ENCODE measurements around the gene WNT9B.

Gene WNT9B

DNA sequence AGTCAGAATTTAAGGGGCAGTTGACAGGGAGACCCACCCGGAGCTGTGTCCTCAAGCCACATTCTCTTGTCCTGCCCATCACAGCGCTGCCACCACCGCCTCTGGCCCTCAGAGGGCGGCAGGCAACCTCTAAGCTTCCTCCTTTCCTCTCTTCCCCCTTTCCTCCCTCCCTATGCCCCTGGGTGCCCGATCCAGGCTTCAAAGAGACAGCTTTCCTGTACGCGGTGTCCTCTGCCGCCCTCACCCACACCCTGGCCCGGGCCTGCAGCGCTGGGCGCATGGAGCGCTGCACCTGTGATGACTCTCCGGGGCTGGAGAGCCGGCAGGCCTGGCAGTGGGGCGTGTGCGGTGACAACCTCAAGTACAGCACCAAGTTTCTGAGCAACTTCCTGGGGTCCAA lies 23.5 kb downstream of the WNT9B start:
- no peak for DNase-seq
- no peak for TF ChIP-seq POLR2A (IDR thresholded peaks at IDR 0.05; ENCODE audit: low read length)
- no peak for TF ChIP-seq GATA1 (IDR thresholded peaks at IDR 0.05; ENCODE audit: low read depth, low read length)

DNA sequence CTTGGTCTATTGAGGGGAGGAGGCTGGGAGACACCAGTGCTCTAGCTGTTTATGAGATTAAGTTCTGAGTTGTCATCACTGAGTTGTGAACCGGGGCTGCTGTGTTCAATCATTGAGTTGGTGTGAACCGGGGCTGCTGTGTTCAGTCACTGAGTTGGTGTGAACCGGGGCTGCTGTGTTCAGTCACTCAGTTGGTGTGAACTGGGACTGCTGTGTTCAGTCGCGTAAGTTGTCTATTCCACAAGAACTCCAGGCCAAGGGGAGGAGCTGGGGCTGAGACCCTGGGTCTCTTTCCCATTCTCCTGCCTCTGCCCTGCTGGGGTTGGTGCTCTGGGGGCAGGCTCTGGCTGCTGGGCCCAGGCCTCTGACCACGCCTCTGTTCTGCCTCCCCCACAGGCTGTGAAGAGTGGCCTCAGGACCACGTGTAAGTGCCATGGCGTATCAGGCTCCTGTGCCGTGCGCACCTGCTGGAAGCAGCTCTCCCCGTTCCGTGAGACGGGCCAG lies 24.5 kb downstream of the WNT9B start:
- no peak for DNase-seq
- no peak for TF ChIP-seq POLR2A (IDR thresholded peaks at IDR 0.05; ENCODE audit: low read length)

DNA sequence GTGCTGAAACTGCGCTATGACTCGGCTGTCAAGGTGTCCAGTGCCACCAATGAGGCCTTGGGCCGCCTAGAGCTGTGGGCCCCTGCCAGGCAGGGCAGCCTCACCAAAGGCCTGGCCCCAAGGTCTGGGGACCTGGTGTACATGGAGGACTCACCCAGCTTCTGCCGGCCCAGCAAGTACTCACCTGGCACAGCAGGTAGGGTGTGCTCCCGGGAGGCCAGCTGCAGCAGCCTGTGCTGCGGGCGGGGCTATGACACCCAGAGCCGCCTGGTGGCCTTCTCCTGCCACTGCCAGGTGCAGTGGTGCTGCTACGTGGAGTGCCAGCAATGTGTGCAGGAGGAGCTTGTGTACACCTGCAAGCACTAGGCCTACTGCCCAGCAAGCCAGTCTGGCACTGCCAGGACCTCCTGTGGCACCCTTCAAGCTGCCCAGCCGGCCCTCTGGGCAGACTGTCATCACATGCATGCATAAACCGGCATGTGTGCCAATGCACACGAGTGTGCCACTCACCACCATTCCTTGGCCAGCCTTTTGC lies 25.0 kb downstream of the WNT9B start:
- DNase-seq: peak in 1 of 2 experiments; percentile 19
- TF ChIP-seq POLR2A (IDR thresholded peaks at IDR 0.05; ENCODE audit: low read length) (no peak), GATA1 (IDR thresholded peaks at IDR 0.05; ENCODE audit: low read depth, low read length) (no peak)

DNA sequence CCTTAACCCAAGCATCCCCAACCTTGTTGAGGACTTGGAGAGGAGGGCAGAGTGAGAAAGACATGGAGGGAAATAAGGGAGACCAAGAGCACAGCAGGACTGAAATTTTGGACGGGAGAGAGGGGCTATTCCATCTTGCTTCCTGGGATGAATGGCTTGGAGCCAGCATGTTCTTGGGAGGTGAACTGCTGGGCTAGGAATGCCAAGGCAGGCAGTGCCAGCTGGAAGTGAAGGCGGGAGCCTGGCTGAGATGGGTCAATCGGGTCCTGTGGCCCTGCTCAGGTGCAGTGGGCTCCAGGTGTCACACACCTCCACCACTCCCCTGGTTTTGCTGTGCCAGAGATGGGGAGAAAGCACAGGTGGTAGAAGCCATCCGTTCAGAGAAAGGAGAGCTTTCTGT lies 25.5 kb downstream of the WNT9B start:
- DNase-seq: no peak
- TF ChIP-seq POLR2A (IDR thresholded peaks at IDR 0.05; ENCODE audit: low read length): no peak
- no peak for TF ChIP-seq GATA1 (IDR thresholded peaks at IDR 0.05; ENCODE audit: low read depth, low read length)

- TF ChIP-seq POLR2A (IDR thresholded peaks at IDR 0.05; ENCODE audit: low read length) (no peak), GATA1 (IDR thresholded peaks at IDR 0.05; ENCODE audit: low read depth, low read length) (no peak)
- no peak for DNase-seq
Observed at GRCh38 chr17:46877466-46877865, 26.1 kb downstream of the WNT9B start.

GRCh38 chr17:46878055-46878454 lies 26.7 kb downstream of the WNT9B start:
- DNase-seq: no peak
- TF ChIP-seq GATA1 (IDR thresholded peaks at IDR 0.05; ENCODE audit: low read depth, low read length) (no peak), POLR2A (IDR thresholded peaks at IDR 0.05; ENCODE audit: low read length) (no peak)

- TF ChIP-seq GATA1 (IDR thresholded peaks at IDR 0.05; ENCODE audit: low read depth, low read length) (no peak), POLR2A (IDR thresholded peaks at IDR 0.05; ENCODE audit: low read length) (no peak)
- no peak for DNase-seq
Observed at GRCh38 chr17:46879101-46879500, 27.7 kb downstream of the WNT9B start.

- TF ChIP-seq GATA1 (IDR thresholded peaks at IDR 0.05; ENCODE audit: low read depth, low read length): no peak
- TF ChIP-seq POLR2A (IDR thresholded peaks at IDR 0.05; ENCODE audit: low read length): no peak
- DNase-seq: no peak
Observed at GRCh38 chr17:46881015-46881414, 29.6 kb downstream of the WNT9B start.

GRCh38 chr17:46882666-46883065 lies 31.3 kb downstream of the WNT9B start:
- no peak for DNase-seq
- TF ChIP-seq GATA1 (IDR thresholded peaks at IDR 0.05; ENCODE audit: low read depth, low read length): no peak
- no peak for TF ChIP-seq POLR2A (IDR thresholded peaks at IDR 0.05; ENCODE audit: low read length)

DNA sequence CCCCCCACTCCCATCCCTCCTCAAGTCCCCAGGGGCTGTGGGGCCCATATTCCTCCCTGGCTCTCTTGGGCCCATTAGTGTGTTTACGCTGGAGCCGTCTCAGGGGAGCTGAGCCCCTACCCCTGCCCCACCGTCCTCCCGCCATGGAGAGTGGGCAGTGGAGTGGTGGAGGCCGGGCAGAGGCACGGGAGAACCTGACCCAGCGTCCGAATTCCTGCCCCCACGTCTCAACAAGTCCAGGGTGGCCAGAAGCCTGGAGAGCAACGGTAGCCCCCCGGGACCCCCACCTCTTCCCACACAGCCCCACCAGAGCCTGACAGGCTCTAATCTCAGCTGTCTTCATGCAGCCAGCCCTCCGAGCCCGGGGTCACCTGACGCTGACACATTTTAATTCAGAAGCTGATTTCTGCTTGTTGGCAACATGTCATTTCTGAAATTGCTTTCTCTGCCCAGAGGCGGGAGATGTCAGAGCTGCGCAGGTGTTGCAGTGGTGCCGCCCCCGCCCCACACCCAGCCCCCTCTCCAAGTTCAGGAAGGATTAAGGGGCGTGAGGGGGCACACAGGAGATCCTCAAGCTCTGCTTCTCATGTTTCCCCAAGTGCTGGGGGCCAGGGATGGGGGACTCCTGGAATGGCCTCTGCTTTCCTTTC lies 32.6 kb downstream of the WNT9B start:
- TF ChIP-seq POLR2A (IDR thresholded peaks at IDR 0.05; ENCODE audit: low read length) (no peak), GATA1 (IDR thresholded peaks at IDR 0.05; ENCODE audit: low read depth, low read length) (no peak)
- no peak for DNase-seq

- no peak for DNase-seq
- TF ChIP-seq POLR2A (IDR thresholded peaks at IDR 0.05; ENCODE audit: low read length): no peak
- no peak for TF ChIP-seq GATA1 (IDR thresholded peaks at IDR 0.05; ENCODE audit: low read depth, low read length)
Observed at GRCh38 chr17:46884552-46884951, 33.2 kb downstream of the WNT9B start.

DNA sequence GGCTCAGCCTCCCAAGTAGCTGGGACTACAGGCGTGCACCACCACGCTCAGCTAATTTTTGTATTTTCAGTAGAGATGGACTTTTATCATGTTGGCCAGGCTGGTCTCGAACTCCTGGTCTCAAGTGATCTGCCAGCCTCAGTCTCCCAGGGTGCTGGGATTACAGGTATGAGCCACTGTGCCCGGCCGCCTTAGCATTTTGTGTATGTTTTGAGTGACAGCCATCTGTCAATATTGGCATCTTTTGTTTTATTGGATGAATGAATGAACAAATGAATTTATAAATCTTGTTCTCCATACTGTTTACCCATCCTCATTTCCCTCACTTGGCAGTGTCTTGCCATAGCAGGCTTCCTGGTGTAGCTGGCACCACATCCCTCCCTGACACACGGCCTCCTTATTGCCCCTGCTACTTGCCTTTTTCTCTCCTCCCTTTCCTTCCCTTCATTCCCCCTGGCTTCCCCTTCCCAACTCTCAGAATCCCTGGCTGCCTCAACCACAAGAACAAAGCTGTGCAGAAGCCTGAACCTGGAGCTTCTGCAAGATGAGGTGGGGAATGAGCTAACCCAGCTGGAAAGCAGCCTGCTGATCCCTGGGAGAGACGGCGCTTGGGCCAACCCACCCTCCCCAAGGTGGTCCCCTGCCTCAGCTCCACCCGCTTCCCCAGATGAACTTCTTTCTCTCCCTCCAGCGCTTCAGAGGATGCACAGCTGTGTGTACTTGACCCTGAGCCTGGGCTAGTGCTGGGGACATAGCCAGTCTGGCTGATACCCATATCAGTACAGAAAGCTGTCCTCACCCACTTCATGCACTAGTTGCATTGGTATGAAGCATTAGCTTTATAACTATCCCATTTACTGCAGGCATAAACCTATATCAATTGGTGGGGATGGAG lies 34.3 kb downstream of the WNT9B start:
- DNase-seq: no peak
- TF ChIP-seq POLR2A (IDR thresholded peaks at IDR 0.05; ENCODE audit: low read length): no peak
- no peak for TF ChIP-seq GATA1 (IDR thresholded peaks at IDR 0.05; ENCODE audit: low read depth, low read length)

- no peak for DNase-seq
- TF ChIP-seq POLR2A (IDR thresholded peaks at IDR 0.05; ENCODE audit: low read length): no peak
- no peak for TF ChIP-seq GATA1 (IDR thresholded peaks at IDR 0.05; ENCODE audit: low read depth, low read length)
Observed at GRCh38 chr17:46886310-46886663, 34.9 kb downstream of the WNT9B start.

DNA sequence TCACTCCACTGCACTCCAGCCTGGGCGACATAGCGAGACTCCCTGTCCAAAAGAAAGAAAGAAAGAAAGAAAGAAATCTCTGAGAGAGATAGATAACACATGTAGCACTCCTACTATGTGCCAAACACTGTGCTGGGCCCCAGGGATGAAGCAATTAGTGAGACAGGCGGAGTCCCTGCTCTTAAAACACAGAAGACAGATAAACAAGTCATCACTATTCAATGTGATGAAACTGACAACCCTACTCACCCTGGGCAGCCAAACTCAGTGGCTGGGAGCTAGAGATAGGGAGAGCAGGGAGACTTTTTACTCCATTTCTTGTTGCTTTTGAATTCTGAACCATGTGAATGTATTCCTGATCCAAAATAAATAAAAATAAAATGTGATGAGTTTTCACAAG lies 36.3 kb downstream of the WNT9B start:
- DNase-seq: peak; percentile 81 to 84
- TF ChIP-seq POLR2A (IDR thresholded peaks at IDR 0.05; ENCODE audit: low read length) (no peak), GATA1 (IDR thresholded peaks at IDR 0.05; ENCODE audit: low read depth, low read length) (no peak)
